Neural cell (in vitro differentiated cells): ENCODE measurements around the gene SLC4A9. TPM values are rescaled to one million over a fixed set of nuclear protein-coding genes. Genes with fewer than 3 reads are reported as not detected.

Experiments used
- H2AFZ ChIP-seq: fragments of 200-600, 300-800 bp; sonication (generic), shearing (Covaris generic); 2 replicates; pipeline ENCODE4 v1.6.0; 2014; ENCODE audit warnings: low read depth, mild to moderate bottlenecking, antibody characterized with exemption, low read length, moderate library complexity
- H3F3A ChIP-seq: fragments of 200-600 bp; shearing (Covaris generic); 2 replicates; pipeline ENCODE4 v1.6.1; 2016; ENCODE audit warnings: mild to moderate bottlenecking, moderate library complexity, mixed read lengths, antibody characterized with exemption, low read length; ENCODE audit not compliant: insufficient read depth, poor library complexity, severe bottlenecking
- H3K27ac ChIP-seq: fragments of 200-600, 300-800 bp; sonication (generic), shearing (Covaris generic); 2 replicates; pipeline ENCODE4 v1.5.1; 2014; ENCODE audit warnings: mild to moderate bottlenecking, low read length, moderate library complexity
- H3K27me3 ChIP-seq: fragments of 300-800, 200-600 bp; sonication (generic), shearing (Covaris generic); 2 replicates; pipeline ENCODE4 v1.6.0; 2014; ENCODE audit warnings: mild to moderate bottlenecking, low read depth, low read length, moderate library complexity; ENCODE audit not compliant: insufficient read depth
- H3K36me3 ChIP-seq: fragments of 300-800, 200-600 bp; sonication (generic), shearing (Covaris generic); 2 replicates; pipeline ENCODE4 v1.5.1; 2014; ENCODE audit warnings: mild to moderate bottlenecking, antibody characterized with exemption, low read length, moderate library complexity; ENCODE audit not compliant: insufficient read depth
- H3K4me2 ChIP-seq: fragments of 300-800, 200-600 bp; sonication (generic), shearing (Covaris generic); 2 replicates; pipeline ENCODE4 v1.6.0; 2014; ENCODE audit warnings: mild to moderate bottlenecking, low read length
- H3K4me3 ChIP-seq: fragments of 300-800, 200-600 bp; sonication (generic), shearing (Covaris generic); 2 replicates; pipeline ENCODE4 v1.5.1; 2014; ENCODE audit warnings: mild to moderate bottlenecking, low read length, moderate library complexity
- H3K79me2 ChIP-seq: fragments of 200-600 bp; shearing (Covaris generic); replicated peaks from 2 replicates; pipeline ENCODE4 v1.6.0; 2014; ENCODE audit warnings: mild to moderate bottlenecking, low read length, moderate library complexity; ENCODE audit not compliant: insufficient read depth
- H3K9ac ChIP-seq: fragments of 300-800, 200-600 bp; sonication (generic), shearing (Covaris generic); 2 replicates; pipeline ENCODE4 v1.6.1; 2016; ENCODE audit warnings: mild to moderate bottlenecking, low read length, mixed read lengths
- H3K9me2 ChIP-seq: fragments of 200-600 bp; shearing (Covaris generic); 2 replicates; pipeline ENCODE4 v1.6.1; 2016; ENCODE audit warnings: mild to moderate bottlenecking, low read length, mixed read lengths; ENCODE audit not compliant: insufficient read depth
- H3K9me3 ChIP-seq: fragments of 200-600, 300-800 bp; sonication (generic), shearing (Covaris generic); 2 replicates; pipeline ENCODE4 v1.6.1; 2016; ENCODE audit warnings: mild to moderate bottlenecking, mixed run types, low read length, moderate library complexity, mixed read lengths
- H4K20me1 ChIP-seq: fragments of 200-600 bp; shearing (Covaris generic); 2 replicates; pipeline ENCODE4 v1.6.1; 2016; ENCODE audit warnings: mild to moderate bottlenecking, mixed run types; ENCODE audit not compliant: insufficient read depth
- CTCF ChIP-seq: fragments of 450-650 bp; IDR thresholded peaks from 2 replicates; pipeline ENCODE4 v1.5.1; 2014; ENCODE audit warnings: antibody characterized with exemption, mild to moderate bottlenecking, moderate library complexity; ENCODE audit not compliant: poor library complexity, severe bottlenecking
- EP300 ChIP-seq: fragments of 450-650 bp; conservative IDR thresholded peaks from 2 replicates; pipeline ENCODE4 v1.6.1; 2014; ENCODE audit warnings: antibody characterized with exemption, mild to moderate bottlenecking, moderate library complexity; ENCODE audit not compliant: poor library complexity, severe bottlenecking
- EZH2 ChIP-seq: fragments of 200-600, 300-800 bp; shearing (Covaris generic), sonication (generic); IDR thresholded peaks from 2 replicates; pipeline ENCODE4 v1.6.1; 2014; ENCODE audit warnings: antibody characterized with exemption, low read length, borderline replicate concordance, mild to moderate bottlenecking; ENCODE audit not compliant: insufficient read depth, poor library complexity, severe bottlenecking
- MXI1 ChIP-seq: fragments of 450-650 bp; conservative IDR thresholded peaks from 2 replicates; pipeline ENCODE4 v1.6.1; 2014; ENCODE audit warnings: antibody characterized with exemption, mild to moderate bottlenecking; ENCODE audit not compliant: poor library complexity, severe bottlenecking
- POLR2AphosphoS5 ChIP-seq: IDR thresholded peaks from 2 replicates; pipeline ENCODE4 v1.6.1; 2012
- RAD21 ChIP-seq: fragments of 450-650 bp; conservative IDR thresholded peaks from 2 replicates; pipeline ENCODE4 v1.6.1; 2014; ENCODE audit warnings: antibody characterized with exemption, mild to moderate bottlenecking, moderate library complexity
- REST ChIP-seq: IDR thresholded peaks from 2 replicates; pipeline ENCODE4 v1.6.1; 2012; ENCODE audit warnings: borderline replicate concordance
- SMC3 ChIP-seq: fragments of 450-650 bp; conservative IDR thresholded peaks from 2 replicates; pipeline ENCODE4 v1.6.1; 2014; ENCODE audit warnings: antibody characterized with exemption, mild to moderate bottlenecking, moderate library complexity; ENCODE audit not compliant: poor library complexity
- TAF1 ChIP-seq: IDR thresholded peaks from 2 replicates; pipeline ENCODE4 v1.6.1; 2012; ENCODE audit warnings: low read depth
- polyA plus RNA-seq: library from polyadenylated mRNA; depleted of rRNA; stranded (reverse); fragments of >200 nt; gene quantifications from 2 replicates; pipeline ENCODE4 v1.2.3, GENCODE V29; 2014

The SLC4A9 gene
- polyA plus RNA-seq, 1 donor from 2014 or later, result not detected

- Histone ChIP-seq H3K4me3 (peak overlapping the region; percentile 90), H3K9ac (peak overlapping the region; percentile 80), H4K20me1 (peaks cover 5% of the 10 kb centered on the region), H3K27me3 (no peaks in the 10 kb centered on the region), H3K9me3 (no peaks in the 10 kb centered on the region), H3K9me2 (no peaks in the 10 kb centered on the region), H3K36me3 (no peaks in the 10 kb centered on the region), H3K79me2 (peaks cover 38% of the 10 kb centered on the region), H2AFZ (peak overlapping the region; percentile 77), H3K27ac (peak overlapping the region; percentile 92), H3K4me2 (no peak overlapping the region), H3F3A (no peaks in the 10 kb centered on the region)
- TF ChIP-seq RAD21, result peak; percentile 23
- TF ChIP-seq EP300, result no peak
- TF ChIP-seq REST, result peak; percentile 68
- TF ChIP-seq POLR2AphosphoS5, result peak; percentile 90
- no peak for TF ChIP-seq CTCF
- TF ChIP-seq EZH2, result no peak
- peak; percentile 88 for TF ChIP-seq TAF1
- peak; percentile 88 for TF ChIP-seq MXI1
- no peak for TF ChIP-seq SMC3
These were observed 40.9 kb downstream of the SLC4A9 start for GRCh38 chr5:140400730-140401361.

GRCh38 chr5:140401362-140402257 lies 41.6 kb downstream of the SLC4A9 start, which contains the start of gene ANKHD1:
Gene ANKHD1, plus strand, starts transcription at chr5:140401833. Its CDS starts 135 bp downstream, at chr5:140401968.
- TF ChIP-seq RAD21 (no peak), MXI1 (peak; percentile 50), TAF1 (peak; percentile 66), EZH2 (no peak), POLR2AphosphoS5 (peak; percentile 94), CTCF (peak; percentile 4), EP300 (no peak), SMC3 (peak; percentile 29), REST (peak; percentile 84)
- peaks cover 45% of the 10 kb centered on the region for H3K79me2 ChIP-seq
- H3K27me3 ChIP-seq, result no peaks in the 10 kb centered on the region

More at GRCh38 chr5:140401362-140402257, 41.6 kb downstream of the SLC4A9 start, which contains the start of gene ANKHD1:
- Histone ChIP-seq H3K9me3 (no peaks in the 10 kb centered on the region), H3F3A (no peaks in the 10 kb centered on the region), H3K27ac (peak within 1 kb of the TSS; percentile 92), H3K9ac (peak within 1 kb of the TSS; percentile 88), H2AFZ (peak within 1 kb of the TSS; percentile 77), H3K4me3 (peak within 1 kb of the TSS; percentile 90), H3K4me2 (peak within 1 kb of the TSS; percentile 44), H3K9me2 (no peaks in the 10 kb centered on the region), H3K36me3 (no peaks in the 10 kb centered on the region), H4K20me1 (peaks cover 5% of the 10 kb centered on the region)
